ENCODE measurements around the gene BLVRB. TPM values are rescaled to one million over a fixed set of nuclear protein-coding genes. Genes with fewer than 3 reads are reported as not detected.
A peak's percentile ranks its signal among the peaks of the same experiment; 100 is the strongest.

The BLVRB gene
- total and polyA plus RNA-seq, 10 of the 15 experiments (the other 5 are each of a cell fraction or from before 2014, with no cell fraction given): 6.3 to 53.3 (median 27.8) TPM

- TF ChIP-seq MLLT1 (IDR thresholded peaks at IDR 0.05) (peak; percentile 49), RELB (IDR thresholded peaks at IDR 0.05; ENCODE audit: low read depth) (peak; percentile 40; the same call in 1 of the 2 replicates), BCL11A (IDR thresholded peaks at IDR 0.05; ENCODE audit: low read depth, low read length) (no peak), HDGF (IDR thresholded peaks at IDR 0.05) (peak; percentile 76; the same call in 1 of the 2 replicates), SMAD1 (IDR thresholded peaks at IDR 0.05; ENCODE audit: low read depth, partially characterized antibody) (peak; percentile 40)
Measured at GRCh38 chr19:40424637-40425449, 40.7 kb downstream of the BLVRB start (continued).

GRCh38 chr19:40423938-40424337, 41.6 kb downstream of the BLVRB start:
- no peak overlapping the region for H2AFZ ChIP-seq (ENCODE audit: control insufficient read depth, low read depth, low read length)
- RAD21 ChIA-PET (ENCODE audit: unreplicated experiment): interaction anchor here (0.7 to 2.0 kb wide), 7 partner anchors 12 to 119 kb away, joined by 3 to 9 read pairs (median 4); partner anchors contain the start of genes BLVRB, PLD3 and SERTAD3
- peaks cover 27% of the 10 kb centered on the region for H3K79me2 ChIP-seq (ENCODE audit: control insufficient read depth, insufficient read depth, low read length)
- POLR2A ChIA-PET: interaction anchor here (0.7 to 5.5 kb wide), 7 partner anchors 9 to 40 kb away, joined by 3 to 55 read pairs (median 5); partner anchors contain the start of gene SERTAD3
- WGBS (ENCODE audit: insufficient coverage, insufficient replicate concordance, low lambda C conversion rate, missing lambda C conversion rate): over 99% methylated on average over 6 of the region's 6 CpGs
- no peaks in the 10 kb centered on the region; the same call in 1 of the 2 replicates for H3K4me1 ChIP-seq (ENCODE audit: control insufficient read depth, insufficient read depth, low read length)
- no TSS peak for BruUV-seq (replicated peaks)
- no peak for FAIRE-seq
- no peaks in the 10 kb centered on the region for H3K27me3 ChIP-seq (replicated peaks in 1 of 2; ENCODE audit: control insufficient read depth in 2 of 2, insufficient read depth in 2 of 2, low read length in 1 of 2)
- no peak for ATAC-seq
- SMC1A ChIA-PET (ENCODE audit: uncharacterized antibody, unreplicated experiment): interaction anchor here (1.0 to 1.6 kb wide), 3 partner anchors 10 to 20 kb away, joined by 3 to 6 read pairs (median 6); partner anchors contain the start of gene SERTAD3
- no peaks in the 10 kb centered on the region for H4K20me1 ChIP-seq (ENCODE audit: control insufficient read depth, insufficient read depth)
- no peak overlapping the region for H3K9ac ChIP-seq (ENCODE audit: control insufficient read depth, insufficient read depth, low read length)
- peak overlapping the region; percentile 38; the same call in 1 of the 2 replicates for H3K4me2 ChIP-seq (ENCODE audit: control insufficient read depth, insufficient read depth)
- in situ Hi-C loops (cut with MboI) (no loop called here), intact Hi-C loops (cut with micrococcal nuclease; ENCODE audit: unreplicated experiment) (no loop called here)
- CTCF ChIA-PET: interaction anchor here (1.1 to 7.1 kb wide), 9 partner anchors 10 to 182 kb away, joined by 3 to 67 read pairs (median 7); partner anchors contain the start of gene BLVRB
- H3K27ac ChIP-seq (ENCODE audit: control insufficient read depth, insufficient read depth): no peak overlapping the region
- no peak for DNase-seq (ENCODE audit: low read depth, low spot score)
- peaks cover 0 to 6% of the 10 kb centered on the region in 2 experiments; a peak in 2 of 4 replicates for H3K36me3 ChIP-seq (ENCODE audit: control insufficient read depth in 2 of 2, insufficient read depth in 2 of 2, low read length in 1 of 2)
- no peaks in the 10 kb centered on the region for H3K9me3 ChIP-seq (replicated peaks; ENCODE audit: control insufficient read depth, insufficient read depth, low read length)
- H3K4me3 ChIP-seq: no peak overlapping the region
- no peak for TF ChIP-seq MLLT1 (IDR thresholded peaks at IDR 0.05)
- no peak for TF ChIP-seq YBX1 (IDR thresholded peaks at IDR 0.05)
- TF ChIP-seq IRF4 (IDR thresholded peaks at IDR 0.05; ENCODE audit: low read depth, low read length): no peak
- no peak for TF ChIP-seq ZBTB11 (CRISPR knock-in tag; IDR thresholded peaks at IDR 0.05)
- TF ChIP-seq FOXM1 (IDR thresholded peaks at IDR 0.05; ENCODE audit: low read depth, low read length): no peak
- TF ChIP-seq CHD2 (IDR thresholded peaks at IDR 0.05; ENCODE audit: borderline replicate concordance, low read depth, low read length): no peak
- TF ChIP-seq RFX5 (IDR thresholded peaks at IDR 0.05; ENCODE audit: low read depth, low read length): no peak

Measured in GM12878 (cell line).